Gastroesophageal sphincter (tissue), 4 donors: Measurements from ENCODE around the gene BMP3. TPM values are rescaled to one million over a fixed set of nuclear protein-coding genes. Genes with fewer than 3 reads are reported as not detected.
A peak's percentile ranks its signal among the peaks of the same experiment; 100 is the strongest.

Experiments
- ATAC-seq: fragments of 150-250 bp; one replicate; pipeline ENCODE4 v1.9.1; 2016; ENCODE audit warnings: mild to moderate bottlenecking, moderate library complexity
- H3K27ac ChIP-seq, 4 donors: fragments of 200-600 bp; sonication (generic) in 3 of 4; 1 replicate in 3 of 4; 2 replicates in 1 of 4; pipeline ENCODE4 v1.5.1; 2016 to 2019
- H3K27me3 ChIP-seq: fragments of 200-600 bp; sonication (generic); one replicate; pipeline ENCODE4 v1.5.1; 2019
- H3K36me3 ChIP-seq, 2 donors: fragments of 200-600 bp; sonication (generic); one replicate each; pipeline ENCODE4 v1.5.1; 2019; ENCODE audit warnings: control low read depth in 1 of 2
- H3K4me1 ChIP-seq, 3 donors: fragments of 200-600 bp; sonication (generic); 1 replicate in 2 of 3; 2 replicates in 1 of 3; pipeline ENCODE4 v1.5.1; 2016 to 2019; ENCODE audit warnings: control low read depth in 2 of 3
- H3K4me3 ChIP-seq, 2 donors: fragments of 200-600 bp; sonication (generic); one replicate each; pipeline ENCODE4 v1.5.1; 2019; ENCODE audit warnings: mild to moderate bottlenecking in 1 of 2, moderate library complexity in 1 of 2
- H3K9me3 ChIP-seq, 3 donors: fragments of 200-600 bp; sonication (generic); one replicate each; pipeline ENCODE4 v1.5.1; 2017 to 2019; ENCODE audit warnings: control low read depth in 2 of 3
- CTCF ChIP-seq, 4 experiments: fragments of 200-600 bp in 2 of 4; fragments of 450-650 bp in 2 of 4; sonication (generic) in 1 of 4; IDR thresholded peaks; one replicate each; pipeline ENCODE4 v1.5.1; 2017 to 2019; ENCODE audit warnings: antibody characterized with exemption in 4 of 4, mild to moderate bottlenecking in 2 of 4, moderate library complexity in 2 of 4
- EP300 ChIP-seq: sonication (generic); formaldehyde crosslinking; IDR thresholded peaks from one replicate; pipeline ENCODE4 v1.6.1; 2017; ENCODE audit warnings: antibody characterized with exemption, mild to moderate bottlenecking
- POLR2A ChIP-seq, 2 donors: fragments of 450-650 bp; IDR thresholded peaks; one replicate each; pipeline ENCODE4 v1.6.1; 2017; ENCODE audit warnings: antibody characterized with exemption in 2 of 2, mild to moderate bottlenecking in 2 of 2, moderate library complexity in 1 of 2
- POLR2AphosphoS5 ChIP-seq: sonication (generic); formaldehyde crosslinking; IDR thresholded peaks from one replicate; pipeline ENCODE4 v1.6.1; 2017; ENCODE audit warnings: antibody characterized with exemption
- WGBS, 2 donors: methylation state at CpG; one replicate each; pipeline ENCODE4 v1.1.5; 2018; ENCODE audit warnings: low coverage in 1 of 2; 5-methylcytosine and 5-hydroxymethylcytosine counted together
- total RNA-seq, 4 donors: library from RNA; depleted of rRNA; stranded (reverse); fragments of >200 nt; gene quantifications; one replicate each; pipeline ENCODE4 v1.1.0, GENCODE V29; 2016

BMP3 gene
- total RNA-seq, 4 donors from 2014 or later, result 8.2 to 24.5 (median 17.5) TPM

DNA sequence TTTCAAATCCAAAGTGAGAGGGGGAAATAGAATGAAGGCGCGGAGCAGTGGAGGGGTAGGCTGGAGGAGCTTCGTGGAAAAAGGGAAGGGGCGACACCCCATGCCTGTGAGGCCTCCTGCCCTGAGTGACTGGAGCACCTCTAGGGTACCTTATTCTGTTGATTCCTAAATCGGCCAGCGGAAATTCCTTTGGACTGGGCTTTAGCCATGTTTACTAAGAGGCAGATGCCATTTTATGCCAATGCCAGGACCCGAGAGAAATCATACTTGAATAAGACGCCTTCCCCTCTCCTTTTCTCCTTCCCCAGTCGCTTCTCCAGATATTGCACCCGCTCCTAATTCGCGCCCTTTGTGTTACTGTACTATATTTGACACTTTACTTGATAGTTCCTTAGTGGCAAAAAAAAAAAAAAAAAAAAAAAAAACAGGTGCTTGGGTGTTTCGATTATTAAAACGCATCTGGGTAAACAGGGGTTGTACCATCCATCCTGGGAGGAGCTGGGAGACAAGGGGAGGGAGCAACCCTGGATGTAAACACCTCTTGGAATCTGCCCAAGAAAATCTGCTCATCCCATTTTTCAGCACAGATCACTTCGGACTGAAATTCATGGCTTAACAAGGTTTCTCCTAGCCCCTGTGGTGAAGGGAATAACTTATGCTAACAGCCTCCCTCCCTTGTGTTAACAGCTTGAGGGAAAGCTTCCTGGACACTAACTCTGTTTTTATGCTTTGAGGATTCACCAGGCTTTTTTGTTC is 1.5 kb downstream of the BMP3 start:
- no peak for TF ChIP-seq POLR2AphosphoS5
- TF ChIP-seq CTCF (IDR thresholded peaks at IDR 0.05), result no peak
- no peak for TF ChIP-seq EP300
- TF ChIP-seq POLR2A (IDR thresholded peaks at IDR 0.05), result no peak
- ATAC-seq, result no peak
- Histone ChIP-seq H3K27ac (peak overlapping the region in 3 of 4 donors; percentile 74 to 76 (median 75)), H3K9me3 (no peaks in the 10 kb centered on the region), H3K36me3 (no peaks in the 10 kb centered on the region), H3K4me3 (peak overlapping the region; percentile 61 to 66), H3K4me1 (peaks cover 0 to 24% (median 3%) of the 10 kb centered on the region in 3 donors), H3K27me3 (peaks cover 34% of the 10 kb centered on the region)
- 17 to 53% methylated on average over 4 to 9 of the region's 15 CpGs for WGBS, 2 donors

- ATAC-seq, result no peak
- Histone ChIP-seq H3K9me3 (no peaks in the 10 kb centered on the region), H3K36me3 (no peaks in the 10 kb centered on the region), H3K27ac (peak overlapping the region in 3 of 4 donors; percentile 12 to 75 (median 74)), H3K4me3 (peak overlapping the region; percentile 61 to 66), H3K27me3 (peaks cover 34% of the 10 kb centered on the region), H3K4me1 (peaks cover 0 to 24% (median 3%) of the 10 kb centered on the region in 3 donors)
- TF ChIP-seq CTCF (IDR thresholded peaks at IDR 0.05) (no peak), EP300 (no peak), POLR2AphosphoS5 (no peak), POLR2A (IDR thresholded peaks at IDR 0.05) (no peak)
- WGBS, 2 donors, result 64 to 76% methylated on average over 4 of the region's 4 CpGs
Measured at GRCh38 chr4:81032771-81033684, 2.5 kb downstream of the BMP3 start.

DNA sequence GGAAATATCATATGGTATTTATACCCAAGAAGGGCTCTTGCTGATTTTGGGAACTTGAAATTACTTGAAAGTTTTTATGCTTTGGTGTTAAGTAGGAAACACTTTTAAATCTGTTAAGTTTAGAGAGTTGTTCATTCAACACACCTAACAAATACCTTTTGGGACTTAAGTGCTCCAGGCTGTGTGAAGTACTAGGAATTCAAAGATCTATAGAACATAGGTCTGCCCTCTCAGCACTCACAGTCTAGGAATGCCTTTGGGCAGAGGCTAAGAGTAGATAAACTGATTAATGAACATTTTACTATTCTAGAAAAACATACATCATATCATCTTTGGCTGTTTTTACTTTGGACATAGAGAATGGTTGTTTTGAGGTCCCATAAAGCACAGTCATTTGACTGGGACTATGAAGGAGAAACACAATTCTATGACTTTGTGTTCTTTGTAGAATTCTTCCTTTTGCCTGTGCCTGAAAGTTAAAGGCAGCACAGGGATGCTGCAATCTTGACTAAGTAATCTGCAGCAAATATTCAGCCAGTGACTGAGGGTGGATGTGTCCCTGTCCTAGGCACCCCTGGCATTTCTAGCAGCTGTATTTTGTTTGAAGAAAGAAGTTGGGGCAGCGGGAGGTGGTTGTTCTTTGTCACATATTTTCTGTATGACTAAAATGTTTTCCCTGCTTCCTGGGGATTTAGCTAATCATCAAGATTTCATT is 8.3 kb downstream of the BMP3 start:
- no peak for ATAC-seq
- H3K9me3 ChIP-seq, result no peaks in the 10 kb centered on the region
- WGBS, 2 donors, result 57 to 62% methylated on average over 1 of the region's 1 CpG
- no peak overlapping the region for H3K4me3 ChIP-seq
- H3K4me1 ChIP-seq, result peaks cover 0 to 15% (median 0%) of the 10 kb centered on the region in 3 donors
- no peaks in the 10 kb centered on the region for H3K36me3 ChIP-seq
- peak overlapping the region in 2 of 4 donors; percentile 25 to 28 for H3K27ac ChIP-seq
- no peaks in the 10 kb centered on the region for H3K27me3 ChIP-seq
- no peak for TF ChIP-seq CTCF (IDR thresholded peaks at IDR 0.05)
- no peak for TF ChIP-seq POLR2A (IDR thresholded peaks at IDR 0.05)
- no peak for TF ChIP-seq EP300
- no peak for TF ChIP-seq POLR2AphosphoS5

GRCh38 chr4:81039351-81039972 is 9.0 kb downstream of the BMP3 start:
- WGBS, 2 donors, result 47 to 71% methylated on average over 3 to 4 of the region's 4 CpGs
- peaks cover 0 to 15% (median 0%) of the 10 kb centered on the region in 3 donors for H3K4me1 ChIP-seq
- no peaks in the 10 kb centered on the region for H3K9me3 ChIP-seq
- no peak for ATAC-seq
- H3K4me3 ChIP-seq, result no peak overlapping the region
- peak overlapping the region in 2 of 4 donors; percentile 25 to 28 for H3K27ac ChIP-seq
- H3K36me3 ChIP-seq, result no peaks in the 10 kb centered on the region
- no peaks in the 10 kb centered on the region for H3K27me3 ChIP-seq
- no peak for TF ChIP-seq CTCF (IDR thresholded peaks at IDR 0.05)
- no peak for TF ChIP-seq EP300
- no peak for TF ChIP-seq POLR2AphosphoS5
- no peak for TF ChIP-seq POLR2A (IDR thresholded peaks at IDR 0.05)
